MM.1S (cell line): ENCODE results near the gene TTYH2.
A peak's percentile ranks its signal among the peaks of the same experiment; 100 is the strongest.

Experiments used
- CTCF ChIP-seq: fragments of 300-600 bp; sonication (generic); IDR thresholded peaks from 2 replicates; pipeline ENCODE4 v1.5.1; 2016; ENCODE audit warnings: antibody characterized with exemption, low read length, mixed read lengths
- EZH2 ChIP-seq: fragments of 300-600 bp; sonication (generic); optimal IDR thresholded peaks from 2 replicates; pipeline ENCODE3; 2017; ENCODE audit warnings: low read depth, mild to moderate bottlenecking, antibody characterized with exemption, low read length, mixed read lengths

DNA sequence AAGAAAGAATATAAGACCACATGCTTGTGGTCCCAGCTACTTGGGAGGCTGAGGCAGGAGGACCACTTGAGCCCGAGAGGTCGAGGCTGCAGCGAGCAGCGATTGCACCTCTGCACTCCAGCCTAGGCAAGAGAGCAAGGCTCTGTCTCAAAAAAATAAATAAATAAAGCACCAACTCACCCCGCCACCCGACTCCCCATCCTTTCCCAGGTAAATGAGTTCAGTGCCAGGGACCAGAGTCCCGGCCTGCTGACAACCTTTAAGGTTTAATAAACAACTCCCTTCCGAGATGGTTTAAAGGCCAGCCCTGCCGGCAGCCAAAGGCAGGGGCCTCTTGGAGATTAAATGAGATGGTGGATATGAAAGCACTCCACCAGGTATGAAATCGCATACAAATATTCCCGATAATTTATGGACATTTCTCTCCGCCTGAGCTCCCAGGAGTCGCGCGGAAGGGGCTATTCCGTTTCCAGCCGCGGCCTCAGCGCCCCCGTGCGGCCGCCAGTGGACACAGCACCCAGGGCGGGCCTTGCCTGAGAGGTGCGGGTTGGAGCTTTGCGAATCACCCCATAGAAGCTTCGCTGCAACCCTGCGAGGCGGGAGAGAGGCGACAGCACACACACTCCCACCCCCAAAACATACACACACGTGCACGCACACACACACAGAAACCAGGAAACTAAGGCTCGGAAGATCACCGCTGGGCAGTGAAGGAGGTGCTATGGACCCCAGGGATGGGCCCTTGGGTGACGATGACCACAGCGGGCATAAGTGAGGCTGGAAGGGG, 13.9 kb upstream of the TTYH2 start:
- TF ChIP-seq EZH2 (no peak), CTCF (peak; percentile 98)
